ENCODE results near the gene PPP6R2.

GRCh38 chr22:50296658-50297490 is 46.3 kb upstream of the PPP6R2 start:
- no peak for TF ChIP-seq CTCF (IDR thresholded peaks at IDR 0.05)
- TF ChIP-seq POLR2A (IDR thresholded peaks at IDR 0.05), result no peak
